Activated CD8-positive, alpha-beta memory T cell treated with anti-CD3 and anti-CD28 coated beads for 36 hours (primary cell): ENCODE measurements around the gene ZNF556. TPM values are rescaled to one million over a fixed set of nuclear protein-coding genes. Genes with fewer than 3 reads are reported as not detected.

Experiments
- CTCF ChIA-PET: fragments of 350-600 bp; sonication (Branson Sonifier 250); formaldehyde crosslinking; loops from one replicate; lab custom pipeline; 2021; ENCODE audit warnings: antibody characterized with exemption; lab: Charles Lee
- POLR2A ChIA-PET: fragments of 350-600 bp; sonication (Branson Sonifier 250); formaldehyde crosslinking; loops from one replicate; lab custom pipeline; 2021; ENCODE audit warnings: antibody characterized with exemption; lab: Charles Lee
- total RNA-seq, 2 experiments: library from RNA; stranded (reverse); gene quantifications; one replicate each; pipeline ENCODE4 v1.2.3, GENCODE V29; 2021

ZNF556 gene
- not detected for total RNA-seq

DNA sequence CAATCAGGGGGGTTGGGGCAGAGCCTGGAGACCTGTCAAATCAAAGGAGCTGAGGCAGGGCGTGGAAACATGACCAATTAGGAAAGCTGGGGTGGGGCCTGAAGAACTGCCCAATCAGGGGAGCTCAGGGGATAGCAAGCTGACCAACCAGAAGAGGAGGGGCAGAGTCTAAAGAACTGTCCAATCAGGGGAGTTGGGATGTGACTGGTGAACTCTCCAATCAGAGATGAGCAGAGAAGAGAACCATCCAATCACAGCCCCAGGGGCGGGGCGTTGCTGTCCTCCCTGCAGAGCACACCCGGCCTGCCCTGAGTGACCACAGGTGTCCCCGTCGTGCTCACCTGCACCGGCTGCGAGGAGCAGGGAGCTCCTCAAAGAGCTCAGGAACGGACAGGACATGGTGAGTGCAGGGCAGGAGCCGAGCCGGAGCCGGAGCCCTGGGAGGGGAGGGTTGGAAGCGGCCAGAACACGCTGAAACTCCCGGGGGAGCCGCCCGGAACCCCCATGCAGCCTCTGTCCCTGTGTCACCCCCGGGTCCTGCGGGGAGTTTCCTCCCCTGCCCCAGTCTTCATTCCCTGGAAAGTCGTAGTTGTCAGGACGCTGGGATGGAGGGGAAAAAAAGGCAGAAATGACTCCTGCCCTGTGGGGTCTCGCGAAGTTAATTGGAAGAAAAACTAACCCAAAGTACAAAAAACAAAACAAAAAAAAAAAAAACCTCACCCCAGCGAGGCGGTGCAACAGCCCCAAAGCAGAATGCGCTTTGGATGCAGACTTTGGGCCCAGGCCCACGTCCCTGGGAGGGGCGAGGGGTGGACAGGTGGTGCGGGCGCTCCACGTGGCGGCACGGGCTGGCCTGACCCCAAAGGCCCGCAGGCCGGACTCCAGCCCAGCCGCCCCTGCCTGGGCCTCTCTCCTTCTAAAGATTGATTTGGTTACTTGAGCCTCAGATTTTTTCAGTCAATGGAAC lies at the start of gene ZNF556:
Gene ZNF556 (plus strand): TSS at position 311 of the 967 bp plus-strand sequence. CDS start 87 bp downstream, at position 398.
- CTCF ChIA-PET = no interaction called here
- POLR2A ChIA-PET = no interaction called here

- POLR2A ChIA-PET = interaction anchor here (0.6 kb wide), 1 partner anchor 667 kb away, joined by 5 read pairs; no protein-coding TSS in a partner anchor
- CTCF ChIA-PET = interaction anchor here (1.0 to 1.5 kb wide), 5 partner anchors 9 to 68 kb away, joined by 3 to 12 read pairs (median 3); partner anchors contain the start of gene ZNF555
These were observed 47.5 kb upstream of the ZNF556 start, which contains the start of gene ZNF554 for GRCh38 chr19:2819540-2820111. Gene ZNF554, plus strand, starts transcription at chr19:2819868. Its CDS starts 204 bp downstream, at chr19:2820072.

DNA sequence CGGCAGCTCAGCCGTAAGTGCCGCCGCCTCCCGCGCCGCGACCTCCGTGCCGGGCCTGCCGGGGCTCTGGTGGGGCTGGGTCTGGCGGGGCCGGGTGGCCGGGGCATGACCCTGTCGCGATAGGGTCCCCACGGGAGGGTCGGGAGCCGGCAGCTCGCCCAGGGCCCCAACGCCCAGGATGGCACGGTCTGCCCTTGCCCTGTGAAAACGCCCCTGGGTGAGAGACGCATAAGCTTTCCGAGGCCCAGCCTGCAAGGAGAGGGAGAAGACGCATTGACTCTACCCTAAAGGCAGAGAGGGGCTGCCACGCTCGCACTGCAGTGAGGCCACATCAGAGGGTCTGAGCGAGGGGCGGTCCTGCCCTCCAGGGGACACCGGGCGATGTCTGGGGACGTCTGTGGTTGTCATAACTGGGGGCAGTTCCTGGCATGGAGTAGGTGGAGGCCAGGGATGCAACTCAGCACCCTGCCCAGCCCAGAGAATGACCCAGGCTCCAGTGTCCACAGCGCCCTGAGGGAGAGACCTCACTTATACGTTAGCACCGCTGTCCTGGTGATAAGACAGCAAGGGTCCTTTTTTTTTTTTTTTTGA lies 46.9 kb upstream of the ZNF556 start:
- ChIA-PET CTCF (interaction anchor here (0.6 to 1.5 kb wide), 6 partner anchors 9 to 344 kb away, joined by 3 to 12 read pairs (median 4); partner anchors contain the start of genes ZNF555 and ZNF57), POLR2A (interaction anchor here (0.6 kb wide), 1 partner anchor 668 kb away, joined by 5 read pairs; no protein-coding TSS in a partner anchor)

DNA sequence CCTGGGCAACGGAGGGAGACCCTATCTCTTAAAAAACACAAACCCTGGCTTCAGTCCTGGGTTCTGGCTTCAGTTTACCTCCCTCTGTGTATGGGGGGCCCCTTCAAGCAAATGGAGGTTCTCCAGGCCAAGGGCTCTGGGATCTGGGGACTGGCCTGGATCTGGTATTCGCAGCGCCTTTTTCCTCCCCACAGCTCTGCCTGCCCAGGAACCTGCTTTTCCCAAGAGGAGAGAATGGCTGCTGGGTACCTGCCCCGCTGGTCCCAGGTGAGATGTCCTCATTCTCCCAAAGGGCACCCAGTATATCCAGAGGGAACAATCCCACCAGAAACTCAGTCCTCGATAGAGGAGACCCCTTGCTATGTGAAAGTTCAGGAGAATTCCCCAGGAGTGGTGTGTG lies 44.3 kb upstream of the ZNF556 start:
- ChIA-PET CTCF (no interaction called here), POLR2A (interaction anchor here (0.6 kb wide), 1 partner anchor 8 kb away, joined by 3 read pairs; no protein-coding TSS in a partner anchor)

- ChIA-PET POLR2A (no interaction called here), CTCF (no interaction called here)
These were observed 43.5 kb upstream of the ZNF556 start for GRCh38 chr19:2823646-2824045.

- POLR2A ChIA-PET = no interaction called here
- CTCF ChIA-PET = interaction anchor here (0.6 kb wide), 1 partner anchor 896 kb away, joined by 3 read pairs; no protein-coding TSS in a partner anchor
These were observed 43.0 kb upstream of the ZNF556 start for GRCh38 chr19:2824129-2824528.

DNA sequence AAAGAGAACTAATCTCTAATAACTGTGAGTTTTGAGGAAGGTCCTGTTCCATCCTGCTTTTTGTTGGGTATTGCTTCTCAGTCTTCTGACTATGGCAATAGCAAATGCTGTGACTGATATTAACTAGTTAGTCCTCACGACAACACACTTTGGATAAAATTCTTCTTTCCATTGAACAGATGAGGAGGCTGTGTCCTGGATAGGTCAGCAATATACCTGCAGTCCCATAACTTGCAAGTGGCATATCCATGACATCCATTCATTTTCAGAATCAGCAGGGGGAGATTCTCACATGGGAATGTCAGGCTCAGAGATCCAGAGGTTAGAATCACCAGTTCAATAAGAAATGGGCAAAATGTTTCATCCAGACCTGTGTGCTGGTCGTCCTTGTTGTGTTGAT lies 40.1 kb upstream of the ZNF556 start:
- ChIA-PET POLR2A (no interaction called here), CTCF (no interaction called here)

- ChIA-PET POLR2A (no interaction called here), CTCF (no interaction called here)
These were observed 39.2 kb upstream of the ZNF556 start for GRCh38 chr19:2827840-2828489.

DNA sequence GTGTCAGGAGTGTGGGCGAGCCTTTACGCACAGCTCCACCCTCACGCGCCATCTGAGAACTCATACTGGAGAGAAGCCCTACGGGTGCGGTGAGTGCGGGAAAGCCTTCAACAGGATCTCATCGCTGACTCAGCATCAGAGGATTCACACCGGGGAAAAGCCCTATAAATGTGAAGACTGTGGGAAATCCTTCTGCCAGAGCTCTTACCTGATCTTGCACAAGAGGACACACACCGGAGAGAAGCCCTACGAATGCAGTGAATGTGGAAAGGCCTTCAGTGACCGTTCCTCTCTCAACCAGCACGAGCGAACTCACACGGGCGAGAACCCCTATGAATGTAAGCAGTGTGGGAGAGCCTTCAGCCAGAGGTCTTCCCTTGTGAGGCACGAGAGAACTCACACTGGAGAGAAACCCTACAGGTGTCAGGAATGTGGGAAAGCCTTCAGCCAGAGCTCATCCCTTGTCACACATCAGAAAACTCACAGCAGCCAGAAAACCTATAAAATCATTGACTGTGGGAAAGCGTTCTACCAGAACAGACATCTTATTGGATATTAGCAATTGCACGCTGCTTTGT lies 32.8 kb upstream of the ZNF556 start:
- ChIA-PET CTCF (no interaction called here), POLR2A (no interaction called here)

GRCh38 chr19:2837430-2837829 lies 29.7 kb upstream of the ZNF556 start:
- ChIA-PET POLR2A (no interaction called here), CTCF (no interaction called here)

DNA sequence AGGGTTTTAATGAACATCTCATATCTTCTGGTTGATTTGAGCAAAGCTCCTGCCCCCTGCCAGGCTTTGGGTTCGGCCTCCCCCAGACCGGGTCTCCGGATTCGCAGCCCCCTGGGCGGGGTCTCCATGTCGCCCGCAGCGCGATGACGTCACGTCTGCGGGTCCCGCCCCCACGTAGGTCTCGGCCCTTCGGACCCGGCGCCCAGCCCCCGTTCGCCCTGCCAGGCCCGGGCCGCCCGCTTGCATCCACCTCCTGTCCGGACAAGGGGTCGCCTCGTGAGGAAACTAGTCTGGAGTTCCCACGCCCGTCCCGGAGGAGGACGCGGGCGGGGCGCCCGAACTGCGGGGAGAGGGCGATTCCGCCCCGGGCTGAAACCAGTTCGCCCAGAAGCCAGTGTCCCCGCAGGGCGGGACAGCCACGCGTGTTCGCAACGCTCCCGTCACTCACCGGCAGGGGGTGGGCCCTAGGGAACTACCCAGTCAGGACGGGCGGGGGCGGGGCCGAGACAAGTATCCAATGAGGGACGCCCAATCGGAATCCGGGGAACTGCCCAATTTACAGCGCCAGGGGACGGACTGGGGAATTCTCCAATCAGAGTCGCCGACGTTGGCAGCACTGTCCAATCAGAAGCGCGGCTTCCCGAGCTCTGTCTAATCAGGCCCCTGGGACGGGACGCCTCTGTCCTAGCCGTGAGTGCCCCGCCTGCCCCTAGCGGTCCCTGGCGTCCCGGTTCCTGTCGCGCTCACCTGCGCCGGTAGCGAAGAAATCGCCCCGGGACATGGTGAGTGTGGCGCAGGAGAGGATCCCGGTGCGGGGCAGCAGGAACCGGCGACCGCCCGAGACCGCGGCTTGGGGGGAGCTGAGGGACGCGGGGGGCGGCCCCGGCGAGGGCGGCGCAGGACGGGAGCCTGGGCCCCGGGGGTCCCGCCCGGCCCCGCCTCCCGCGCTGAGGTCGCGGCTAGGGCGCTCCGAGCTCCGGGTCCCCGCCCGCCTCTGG lies 26.0 kb upstream of the ZNF556 start, which contains the start of gene ZNF555:
Gene ZNF555 (plus strand): TSS at position 682 of the 998 bp plus-strand sequence. CDS start 98 bp downstream, at position 780.
- ChIA-PET CTCF (interaction anchor here (0.9 to 2.7 kb wide), 2 partner anchors 22 to 56 kb away, joined by 3 to 12 read pairs; partner anchors contain the start of genes THOP1 and ZNF554), POLR2A (interaction anchor here (0.6 kb wide), 1 partner anchor 158 kb away, joined by 3 read pairs; no protein-coding TSS in a partner anchor)

- POLR2A ChIA-PET = interaction anchor here (0.7 kb wide), 1 partner anchor 87 kb away, joined by 9 read pairs; no protein-coding TSS in a partner anchor
- CTCF ChIA-PET = interaction anchor here (0.9 to 2.7 kb wide), 2 partner anchors 23 to 57 kb away, joined by 3 to 12 read pairs; partner anchors contain the start of genes THOP1 and ZNF554
These were observed 25.1 kb upstream of the ZNF556 start for GRCh38 chr19:2841855-2842574.

DNA sequence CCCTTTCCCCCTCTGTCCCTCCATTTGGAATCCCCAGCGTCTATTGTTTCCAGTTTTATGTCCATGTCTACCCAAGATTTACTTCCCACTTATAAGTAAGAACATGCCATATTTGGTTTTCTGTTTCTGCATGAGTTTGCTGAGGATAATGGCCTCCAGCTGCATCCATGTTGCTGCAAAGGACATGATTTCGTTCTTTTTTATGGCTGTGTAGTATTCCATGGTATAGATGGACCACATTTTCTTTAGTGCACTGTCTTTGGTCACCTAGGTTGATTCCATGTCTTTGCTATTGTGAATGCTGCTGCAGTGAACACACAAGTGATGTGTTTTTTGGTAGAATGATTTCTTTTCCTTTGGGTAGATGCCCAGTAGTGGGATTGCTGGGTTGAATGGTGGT lies 22.0 kb upstream of the ZNF556 start:
- CTCF ChIA-PET = interaction anchor here (0.6 kb wide), 2 partner anchors 96 to 141 kb away, joined by 4 read pairs; no protein-coding TSS in a partner anchor
- POLR2A ChIA-PET = interaction anchor here (0.8 kb wide), 1 partner anchor 70 kb away, joined by 3 read pairs; no protein-coding TSS in a partner anchor

DNA sequence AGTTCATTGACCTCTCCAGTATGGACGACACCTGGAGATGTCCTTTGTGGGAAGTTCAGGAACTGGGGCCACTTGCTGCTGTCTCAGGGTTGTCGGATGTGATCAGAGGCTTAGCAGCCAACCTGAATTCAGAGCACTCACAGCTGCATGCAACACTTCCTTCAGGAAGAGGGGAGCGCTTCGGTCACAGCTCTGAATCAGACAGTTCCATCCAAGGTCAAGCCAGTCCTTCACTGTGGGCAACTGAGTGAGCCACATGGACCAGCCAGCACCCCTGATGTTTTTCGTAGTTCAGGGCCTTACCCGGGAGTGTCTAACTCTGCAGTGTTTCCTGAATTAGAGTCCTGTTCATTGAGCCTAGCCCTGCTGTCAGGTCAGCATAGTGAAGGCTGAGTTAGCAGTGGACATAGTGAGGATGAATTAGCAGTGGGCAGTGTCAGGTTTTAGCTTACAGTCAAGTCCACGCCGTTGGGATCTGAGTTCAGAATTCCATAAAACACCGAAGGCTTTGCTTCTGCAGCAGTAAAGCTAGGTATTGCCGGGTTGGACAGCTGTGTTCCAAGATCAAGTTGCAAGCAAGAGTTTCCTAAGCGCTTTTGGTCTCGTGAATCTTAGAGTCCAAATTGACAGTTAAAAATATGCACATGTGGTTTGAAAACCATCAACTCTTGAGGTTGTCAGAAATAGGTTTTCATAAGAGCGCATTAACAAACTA lies 20.8 kb upstream of the ZNF556 start:
- CTCF ChIA-PET = no interaction called here
- POLR2A ChIA-PET = no interaction called here

GRCh38 chr19:2847507-2847906 lies 19.6 kb upstream of the ZNF556 start:
- CTCF ChIA-PET = no interaction called here
- POLR2A ChIA-PET = no interaction called here

DNA sequence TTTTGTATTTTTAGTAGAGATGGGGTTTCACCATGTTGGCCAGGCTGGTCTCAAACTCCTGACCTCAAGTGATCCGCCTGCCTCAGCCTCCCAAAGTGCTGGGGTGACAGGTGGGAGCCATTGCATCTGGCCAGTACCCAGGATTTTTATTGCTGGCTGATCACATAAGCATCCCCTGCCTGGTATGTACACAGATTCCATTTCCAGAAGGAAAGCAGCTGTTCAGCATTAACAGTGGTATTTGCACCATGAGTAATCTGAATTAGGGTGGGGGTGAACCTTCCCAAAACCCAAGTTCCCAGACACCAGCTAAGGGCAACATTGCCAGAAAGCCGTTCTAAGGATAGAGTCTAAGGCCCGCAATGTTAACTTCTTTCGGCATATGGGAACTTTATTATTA lies 18.5 kb upstream of the ZNF556 start:
- CTCF ChIA-PET = interaction anchor here (0.8 kb wide), 1 partner anchor 292 kb away, joined by 3 read pairs; no protein-coding TSS in a partner anchor
- POLR2A ChIA-PET = no interaction called here
